NT2/D1 (cell line): Measurements from ENCODE around the gene AGPAT3.

Experiments
- SUZ12 ChIP-seq: IDR thresholded peaks from 2 replicates; pipeline ENCODE4 v1.6.1; 2011; ENCODE audit not compliant: insufficient read length, insufficient read depth; ENCODE audit errors: extremely low read depth
- YY1 ChIP-seq: IDR thresholded peaks from 2 replicates; pipeline ENCODE4 v1.6.1; 2011; ENCODE audit not compliant: insufficient read length, insufficient read depth
- ZNF274 ChIP-seq: IDR thresholded peaks from 2 replicates; pipeline ENCODE4 v1.6.1; 2011; ENCODE audit warnings: mild to moderate bottlenecking, low read depth, low read length

- TF ChIP-seq YY1 (no peak), SUZ12 (no peak), ZNF274 (no peak)
These were observed 27.3 kb downstream of the AGPAT3 start for GRCh38 chr21:43892334-43892733.
